OCI-LY7 (cell line): ENCODE data around the gene NIT1. TPM values are rescaled to one million over a fixed set of nuclear protein-coding genes. Genes with fewer than 3 reads are reported as not detected.

Source experiments
- BruUV-seq: library from RNA; stranded (reverse); fragments of 400-500 nt; replicated peaks from 2 replicates; lab custom pipeline; 2021; lab: Mats Ljungman, UMichigan
- CTCF ChIA-PET: fragments of 300-600 bp; sonication (Branson Sonifier 250); formaldehyde crosslinking; loops from one replicate; lab custom pipeline; 2022; ENCODE audit warnings: antibody characterized with exemption; ENCODE audit not compliant: unreplicated experiment; lab: Charles Lee
- POLR2A ChIA-PET: fragments of 300-600 bp; sonication (Branson Sonifier 250); formaldehyde crosslinking; loops from one replicate; lab custom pipeline; 2022; ENCODE audit warnings: antibody characterized with exemption; lab: Charles Lee
- DNase-seq: peaks from one replicate; pipeline ENCODE4 v3.0.0-alpha.2; 2015; ENCODE audit warnings: low spot score
- H2AFZ ChIP-seq: fragments of 200-600 bp; sonication (generic), shearing (Covaris generic); 2 replicates; pipeline ENCODE4 v1.6.1; 2014; ENCODE audit warnings: mild to moderate bottlenecking, antibody characterized with exemption, low read length, moderate library complexity
- H3K27ac ChIP-seq: fragments of 200-600 bp; sonication (generic); 2 replicates; pipeline ENCODE4 v1.5.1; 2014; ENCODE audit warnings: mixed run types, low read depth, mild to moderate bottlenecking, moderate library complexity, low read length, inconsistent platforms; ENCODE audit not compliant: poor library complexity, severe bottlenecking
- H3K36me3 ChIP-seq: fragments of 200-600 bp; sonication (generic); 2 replicates; pipeline ENCODE4 v1.6.1; 2014; ENCODE audit warnings: mild to moderate bottlenecking, antibody characterized with exemption, low read length, moderate library complexity, mixed read lengths; ENCODE audit not compliant: insufficient read depth
- H3K4me1 ChIP-seq: fragments of 200-600 bp; sonication (generic); 2 replicates; pipeline ENCODE4 v1.5.1; 2014; ENCODE audit warnings: mild to moderate bottlenecking, low read length; ENCODE audit not compliant: insufficient read depth, poor library complexity, severe bottlenecking
- H3K4me2 ChIP-seq: fragments of 200-600 bp; sonication (generic); 2 replicates; pipeline ENCODE4 v1.6.1; 2014; ENCODE audit warnings: mild to moderate bottlenecking, low read length
- H3K4me3 ChIP-seq: fragments of 200-600 bp; sonication (generic); 2 replicates; pipeline ENCODE4 v1.5.1; 2014; ENCODE audit warnings: mild to moderate bottlenecking, low read depth, low read length; ENCODE audit not compliant: poor library complexity, severe bottlenecking
- H3K79me2 ChIP-seq: fragments of 200-600 bp; sonication (generic); 2 replicates; pipeline ENCODE4 v1.6.1; 2016; ENCODE audit warnings: low read depth, mild to moderate bottlenecking, low read length, moderate library complexity, mixed read lengths; ENCODE audit not compliant: insufficient read depth
- H3K9me2 ChIP-seq: fragments of 200-600 bp; sonication (generic); 2 replicates; pipeline ENCODE4 v1.6.1; 2016; ENCODE audit warnings: mild to moderate bottlenecking, low read length, mixed read lengths; ENCODE audit not compliant: insufficient read depth
- H3K9me3 ChIP-seq: fragments of 200-600 bp; sonication (generic); 2 replicates; pipeline ENCODE4 v1.6.1; 2014; ENCODE audit warnings: mild to moderate bottlenecking, mixed run types, low read length, mixed read lengths
- H4K20me1 ChIP-seq: fragments of 200-600 bp; sonication (generic); 2 replicates; pipeline ENCODE4 v1.6.1; 2014; ENCODE audit warnings: mild to moderate bottlenecking, antibody characterized with exemption, low read length, moderate library complexity, mixed read lengths; ENCODE audit not compliant: insufficient read depth
- CTCF ChIP-seq: fragments of 200-600 bp; sonication (generic); conservative IDR thresholded peaks from 2 replicates; pipeline ENCODE4 v1.5.1; 2014; ENCODE audit warnings: mild to moderate bottlenecking, antibody characterized with exemption, low read length, moderate library complexity, mixed read lengths
- EZH2phosphoT487 ChIP-seq: fragments of 200-600 bp; sonication (generic); IDR thresholded peaks from 2 replicates; pipeline ENCODE4 v1.6.1; 2018; ENCODE audit warnings: low read depth, borderline replicate concordance, mild to moderate bottlenecking, mixed run types, antibody characterized with exemption, low read length, moderate library complexity, mixed read lengths
- intact Hi-C: fragments of 100-400 bp; cut with micrococcal nuclease; formaldehyde crosslinking; loops from one replicate; pipeline ENCODE4 v1.10.0; 2022; ENCODE audit not compliant: unreplicated experiment
- total RNA-seq, 2 experiments: library from RNA; depleted of rRNA in 1 of 2; stranded (reverse); fragments of >200 nt in 1 of 2; shearing (Covaris generic) in 1 of 2; gene quantifications; 2 replicates each; pipeline ENCODE4 v1.2.3, GENCODE V29; 2014 to 2022

NIT1 gene
- total RNA-seq, 2 experiments from 2014 or later = 42.7 to 46.5 TPM

- Histone ChIP-seq H3K79me2 (peaks cover 6% of the 10 kb centered on the region; the same call in 1 of the 2 replicates), H4K20me1 (no peaks in the 10 kb centered on the region), H3K9me3 (no peaks in the 10 kb centered on the region), H3K9me2 (no peaks in the 10 kb centered on the region), H3K4me1 (peaks cover 18% of the 10 kb centered on the region), H3K36me3 (no peaks in the 10 kb centered on the region; the same call in 1 of the 2 replicates), H2AFZ (no peak overlapping the region), H3K4me3 (no peak overlapping the region), H3K4me2 (no peak overlapping the region), H3K27ac (no peak overlapping the region)
- no peak for TF ChIP-seq EZH2phosphoT487
- TF ChIP-seq CTCF = no peak
- no TSS peak for BruUV-seq
- ChIA-PET POLR2A (interaction anchor here (0.9 to 1.2 kb wide), 5 partner anchors 8 to 91 kb away, joined by 3 to 5 read pairs (median 4); partner anchors contain the start of genes NIT1, PFDN2 and TOMM40L), CTCF (interaction anchor here (1.0 to 1.9 kb wide), 2 partner anchors 27 to 141 kb away, joined by 3 to 5 read pairs; partner anchors contain the start of gene PPOX)
- no peak for DNase-seq
- intact Hi-C loops = loop anchor here (2.0 kb wide), 1 partner anchor 142 kb away; no protein-coding TSS in a partner anchor
These were observed 20.5 kb downstream of the NIT1 start for GRCh38 chr1:161138431-161138830.

- peaks cover 14% of the 10 kb centered on the region for H3K4me1 ChIP-seq
- H3K36me3 ChIP-seq = no peaks in the 10 kb centered on the region; the same call in 1 of the 2 replicates
- no peaks in the 10 kb centered on the region for H3K9me3 ChIP-seq
- no peak overlapping the region for H2AFZ ChIP-seq
- H3K27ac ChIP-seq = no peak overlapping the region
- no peaks in the 10 kb centered on the region for H3K79me2 ChIP-seq
- ChIA-PET CTCF (no interaction called here), POLR2A (no interaction called here)
- H3K4me2 ChIP-seq = no peak overlapping the region
- intact Hi-C loops = loop anchor here (2.0 kb wide), 1 partner anchor 143 kb away; no protein-coding TSS in a partner anchor
- TF ChIP-seq CTCF (peak; percentile 85), EZH2phosphoT487 (no peak)
- DNase-seq = peak; percentile 52
- H4K20me1 ChIP-seq = no peaks in the 10 kb centered on the region
- no peaks in the 10 kb centered on the region for H3K9me2 ChIP-seq
- H3K4me3 ChIP-seq = no peak overlapping the region
- no TSS peak for BruUV-seq
These were observed 21.9 kb downstream of the NIT1 start for GRCh38 chr1:161139766-161140165.

GRCh38 chr1:161140755-161141400 lies 23.0 kb downstream of the NIT1 start:
- no TSS peak for BruUV-seq
- CTCF ChIA-PET = no interaction called here
- intact Hi-C loops = no loop called here
- H2AFZ ChIP-seq = no peak overlapping the region
- no peak overlapping the region for H3K27ac ChIP-seq
- peaks cover 14% of the 10 kb centered on the region for H3K4me1 ChIP-seq
- no peak for DNase-seq
- H3K9me2 ChIP-seq = no peaks in the 10 kb centered on the region
- no peaks in the 10 kb centered on the region; the same call in 1 of the 2 replicates for H3K36me3 ChIP-seq
- no peaks in the 10 kb centered on the region for H3K9me3 ChIP-seq
- POLR2A ChIA-PET = interaction anchor here (0.6 to 0.7 kb wide), 3 partner anchors 42 to 618 kb away, joined by 3 to 5 read pairs (median 3); no protein-coding TSS in a partner anchor
- no peaks in the 10 kb centered on the region for H4K20me1 ChIP-seq
- TF ChIP-seq CTCF (no peak), EZH2phosphoT487 (no peak)
- H3K4me2 ChIP-seq = no peak overlapping the region
- H3K79me2 ChIP-seq = no peaks in the 10 kb centered on the region
- H3K4me3 ChIP-seq = no peak overlapping the region
